Measurements from ENCODE around the gene PPIP5K1. TPM values are rescaled to one million over a fixed set of nuclear protein-coding genes. Genes with fewer than 3 reads are reported as not detected.
A peak's percentile ranks its signal among the peaks of the same experiment; 100 is the strongest.
"Not testable (repeated sequence)": the region's sequence is repeated elsewhere in the genome, so short reads cannot be mapped to it uniquely, and the experiment has no call there.

PPIP5K1 gene
- total RNA-seq, 2 donors from 2014 or later, result 91.1 to 139 TPM

- intact Hi-C loops (cut with DNase I, micrococcal nuclease), result no loop called here
- DNase-seq, result no peak
- no peak for ATAC-seq
Observed at GRCh38 chr15:43550527-43551363, 39.3 kb downstream of the PPIP5K1 start.

- intact Hi-C loops (cut with DNase I, micrococcal nuclease), result no loop called here
- ATAC-seq, result no peak
Observed at GRCh38 chr15:43547539-43547938, 42.5 kb downstream of the PPIP5K1 start.

GRCh38 chr15:43545426-43545825 lies 44.6 kb downstream of the PPIP5K1 start:
- DNase-seq, result no peak
- no peak for ATAC-seq

More at GRCh38 chr15:43547539-43547938, 42.5 kb downstream of the PPIP5K1 start:
- no peak for DNase-seq

GRCh38 chr15:43544266-43544665 lies 45.7 kb downstream of the PPIP5K1 start:
- DNase-seq, result no peak
- no peak for ATAC-seq
- intact Hi-C loops (cut with DNase I, micrococcal nuclease), result no loop called here

More at GRCh38 chr15:43545426-43545825, 44.6 kb downstream of the PPIP5K1 start:
- intact Hi-C loops (cut with DNase I, micrococcal nuclease), result no loop called here

GRCh38 chr15:43541785-43542184 lies 48.2 kb downstream of the PPIP5K1 start:
- DNase-seq (no peak), ATAC-seq (no peak)
- intact Hi-C loops (cut with DNase I, micrococcal nuclease), result no loop called here

- DNase-seq, result no peak
- intact Hi-C loops (cut with DNase I, micrococcal nuclease), result no loop called here
- no peak for ATAC-seq
Observed at GRCh38 chr15:43538091-43538490, 51.9 kb downstream of the PPIP5K1 start.

- no peak for DNase-seq
- intact Hi-C loops (cut with DNase I, micrococcal nuclease), result no loop called here
- ATAC-seq, result no peak
Observed at GRCh38 chr15:43534897-43535296, 55.1 kb downstream of the PPIP5K1 start.

GRCh38 chr15:43532826-43533225 lies 57.2 kb downstream of the PPIP5K1 start:
- ATAC-seq (peak; percentile 93), DNase-seq (peak in 1 of 2 donors; percentile 27)
- intact Hi-C loops (cut with DNase I, micrococcal nuclease), result not testable (repeated sequence)

GRCh38 chr15:43531018-43531670 lies 58.9 kb downstream of the PPIP5K1 start:
- ATAC-seq (peak; percentile 23), DNase-seq (no peak)
- intact Hi-C loops (cut with DNase I, micrococcal nuclease), result no loop called here

- no peak for ATAC-seq
- intact Hi-C loops (cut with DNase I, micrococcal nuclease), result no loop called here
Observed at GRCh38 chr15:43529587-43530345, 60.2 kb downstream of the PPIP5K1 start.

GRCh38 chr15:43529141-43529540 lies 60.9 kb downstream of the PPIP5K1 start:
- no peak for ATAC-seq
- no peak for DNase-seq
- intact Hi-C loops (cut with DNase I, micrococcal nuclease), result no loop called here

More at GRCh38 chr15:43529587-43530345, 60.2 kb downstream of the PPIP5K1 start:
- DNase-seq, result no peak

GRCh38 chr15:43528542-43529007 lies 61.4 kb downstream of the PPIP5K1 start:
- DNase-seq (no peak), ATAC-seq (no peak)
- intact Hi-C loops (cut with DNase I, micrococcal nuclease), result no loop called here

GRCh38 chr15:43527802-43528541 lies 62.0 kb downstream of the PPIP5K1 start:
- no peak for DNase-seq
- intact Hi-C loops (cut with DNase I, micrococcal nuclease), result no loop called here

GRCh38 chr15:43527016-43527801 lies 62.8 kb downstream of the PPIP5K1 start:
- ATAC-seq, result no peak

More at GRCh38 chr15:43527802-43528541, 62.0 kb downstream of the PPIP5K1 start:
- no peak for ATAC-seq

GRCh38 chr15:43526261-43526930 lies 63.6 kb downstream of the PPIP5K1 start:
- ATAC-seq (no peak), DNase-seq (no peak)
- intact Hi-C loops (cut with DNase I, micrococcal nuclease), result no loop called here

More at GRCh38 chr15:43527016-43527801, 62.8 kb downstream of the PPIP5K1 start:
- intact Hi-C loops (cut with DNase I, micrococcal nuclease), result no loop called here
- DNase-seq, result no peak

GRCh38 chr15:43525131-43525530 lies 64.9 kb downstream of the PPIP5K1 start:
- DNase-seq (no peak), ATAC-seq (no peak)
- intact Hi-C loops (cut with DNase I, micrococcal nuclease), result no loop called here

GRCh38 chr15:43524254-43524845 lies 65.7 kb downstream of the PPIP5K1 start:
- no peak for ATAC-seq
- DNase-seq, result no peak
- intact Hi-C loops (cut with DNase I, micrococcal nuclease), result no loop called here

Measured in left colon (tissue), 2 donors.